ENCODE results near the gene AUTS2. TPM values are rescaled to one million over a fixed set of nuclear protein-coding genes. Genes with fewer than 3 reads are reported as not detected.

Gene AUTS2
- total and polyA plus RNA-seq, 2 experiments from 2014 or later: 32.0 to 91.0 TPM

GRCh38 chr7:69966766-69967591 lies 368.7 kb downstream of the AUTS2 start (continued):
- no peak for TF ChIP-seq ETS1 (IDR thresholded peaks at IDR 0.05)
- TF ChIP-seq STAT1 (IDR thresholded peaks at IDR 0.05; ENCODE audit: unreplicated experiment): no peak
- no peak for TF ChIP-seq CTCF (conservative IDR thresholded peaks at IDR 0.05; ENCODE audit: low read depth in 2 of 2)

- H3F3A ChIP-seq (replicated peaks; ENCODE audit: low read depth): no peaks in the 10 kb centered on the region
- H3K27ac Mint-ChIP-seq: no peak overlapping the region
- TF ChIP-seq POLR2AphosphoS5 (IDR thresholded peaks at IDR 0.05; ENCODE audit: low read depth): no peak
- no peak overlapping the region for H2AFZ ChIP-seq
- H3K4me3 ChIP-seq: peak overlapping the region; percentile 26; the same call in 1 of the 2 replicates
- H3K79me2 ChIP-seq (replicated peaks; ENCODE audit: insufficient read depth): no peaks in the 10 kb centered on the region
- no peaks in the 10 kb centered on the region for H4K20me1 ChIP-seq (replicated peaks; ENCODE audit: insufficient read depth)
- peaks cover 38% of the 10 kb centered on the region for H3K4me1 Mint-ChIP-seq
- peaks cover 2% of the 10 kb centered on the region for H3K27me3 Mint-ChIP-seq (ENCODE audit: insufficient read depth, low read depth, poor library complexity)
- H3K4me1 ChIP-seq (ENCODE audit: insufficient read depth): peaks cover 42% of the 10 kb centered on the region
- no peaks in the 10 kb centered on the region for H3K27me3 ChIP-seq (ENCODE audit: insufficient read depth)
- H3K27ac ChIP-seq (ENCODE audit: low read depth): 0 out of 2 replicates have a peak overlapping the region, but pooled peaks have one; percentile 3
- ATAC-seq (peak; percentile 83), DNase-seq (ENCODE audit: low spot score) (peak; percentile 60)
- H3K4me2 ChIP-seq: peak overlapping the region; percentile 59
- no peaks in the 10 kb centered on the region for H3K9me3 Mint-ChIP-seq
- no peaks in the 10 kb centered on the region for H3K9me2 ChIP-seq (ENCODE audit: insufficient read depth)
- H3K36me3 Mint-ChIP-seq (ENCODE audit: low read depth): no peaks in the 10 kb centered on the region
- peak overlapping the region; percentile 25 for H3K4me3 Mint-ChIP-seq
- no peaks in the 10 kb centered on the region for H3K36me3 ChIP-seq (ENCODE audit: insufficient read depth)
Measured at GRCh38 chr7:69967689-69968450, 369.6 kb downstream of the AUTS2 start.

- H3K27me3 Mint-ChIP-seq (ENCODE audit: insufficient read depth, low read depth, poor library complexity): peaks cover 2% of the 10 kb centered on the region
- peak; percentile 6 for DNase-seq (ENCODE audit: low spot score)
- Histone ChIP-seq H2AFZ (no peak overlapping the region), H3K27me3 (ENCODE audit: insufficient read depth) (no peaks in the 10 kb centered on the region), H3F3A (replicated peaks; ENCODE audit: low read depth) (no peaks in the 10 kb centered on the region), H3K36me3 (ENCODE audit: insufficient read depth) (no peaks in the 10 kb centered on the region), H3K4me2 (peak overlapping the region; percentile 59), H4K20me1 (replicated peaks; ENCODE audit: insufficient read depth) (no peaks in the 10 kb centered on the region), H3K27ac (ENCODE audit: low read depth) (no peak overlapping the region), H3K4me1 (ENCODE audit: insufficient read depth) (peaks cover 38% of the 10 kb centered on the region), H3K9me2 (ENCODE audit: insufficient read depth) (no peaks in the 10 kb centered on the region), H3K79me2 (replicated peaks; ENCODE audit: insufficient read depth) (no peaks in the 10 kb centered on the region), H3K4me3 (0 out of 2 replicates have a peak overlapping the region, but pooled peaks have one; percentile 5)
- H3K4me3 Mint-ChIP-seq: no peak overlapping the region
- H3K36me3 Mint-ChIP-seq (ENCODE audit: low read depth): no peaks in the 10 kb centered on the region
- ATAC-seq: no peak
- peaks cover 33% of the 10 kb centered on the region for H3K4me1 Mint-ChIP-seq
- no peaks in the 10 kb centered on the region for H3K9me3 Mint-ChIP-seq
- no peak overlapping the region for H3K27ac Mint-ChIP-seq
- no peak for TF ChIP-seq CREB1 (CRISPR knock-in tag; IDR thresholded peaks at IDR 0.05; ENCODE audit: low read depth)
- no peak for TF ChIP-seq NANOG (IDR thresholded peaks at IDR 0.05; ENCODE audit: borderline replicate concordance)
- no peak for TF ChIP-seq ZNF114 (CRISPR knock-in tag; IDR thresholded peaks at IDR 0.05)
- no peak for TF ChIP-seq ZNF462 (CRISPR knock-in tag; IDR thresholded peaks at IDR 0.05)
Measured at GRCh38 chr7:69968969-69969556, 370.8 kb downstream of the AUTS2 start.

Data from GM23338 (cell line).